ENCODE results near the gene SYMPK. TPM values are rescaled to one million over a fixed set of nuclear protein-coding genes. Genes with fewer than 3 reads are reported as not detected.

Gene SYMPK
- total RNA-seq, 5 donors from 2014 or later (not counting 1 experiment from before 2014, with no cell fraction given), result 89.7 to 102 (median 94.7) TPM

- no peaks in the 10 kb centered on the region for H3K9me3 ChIP-seq
- ChIA-PET CTCF (no interaction called here), POLR2A (no interaction called here)
- Mint-ChIP-seq H3K4me3 (no peak overlapping the region), H3K36me3 (peaks cover 15% of the 10 kb centered on the region), H3K27me3 (peaks cover 13 to 28% of the 10 kb centered on the region in 2 donors), H3K27ac (no peak overlapping the region), H3K4me1 (peaks cover 21 to 24% (median 23%) of the 10 kb centered on the region in 3 donors), H3K9me3 (no peaks in the 10 kb centered on the region)
- DNase-seq, result no peak
- H3K36me3 ChIP-seq (ENCODE audit: control insufficient read depth in 2 of 2, extremely low read depth in 1 of 2, insufficient read depth in 1 of 2, low read length in 1 of 2), result peaks cover 6 to 9% of the 10 kb centered on the region in 2 donors
- 98% methylated on average over 33 of the region's 34 CpGs for WGBS (ENCODE audit: insufficient coverage)
- H3K27me3 ChIP-seq (replicated peaks in 1 of 2; ENCODE audit: control insufficient read depth in 2 of 2, extremely low read depth in 1 of 2, insufficient read depth in 2 of 2, low read length in 1 of 2), result peaks cover 0 to 60% of the 10 kb centered on the region in 2 experiments
- no peak overlapping the region for H3K4me3 ChIP-seq (ENCODE audit: control insufficient read depth in 1 of 2, extremely low read depth in 1 of 2, low read length in 1 of 2)
- H3K27ac ChIP-seq (ENCODE audit: low read length), result no peak overlapping the region
- H3K4me1 ChIP-seq (ENCODE audit: control insufficient read depth in 1 of 2, extremely low read depth in 1 of 2, insufficient read depth in 2 of 2, low read length in 2 of 2), result peaks cover 0 to 21% of the 10 kb centered on the region in 2 experiments
- no peak for ATAC-seq (replicated peaks in 1 of 4)
Observed at GRCh38 chr19:45777395-45777961, 85.5 kb downstream of the SYMPK start.

- H3K36me3 Mint-ChIP-seq, result peaks cover 15% of the 10 kb centered on the region
- CTCF ChIA-PET, result no interaction called here
- DNase-seq, result no peak
- no peak for ATAC-seq (replicated peaks in 1 of 4)
- H3K4me3 Mint-ChIP-seq, result no peak overlapping the region
- H3K9me3 Mint-ChIP-seq, result no peaks in the 10 kb centered on the region
- H3K27ac Mint-ChIP-seq, result no peak overlapping the region
- H3K27me3 Mint-ChIP-seq, result peaks cover 8 to 17% of the 10 kb centered on the region in 2 donors
- H3K27ac ChIP-seq (ENCODE audit: low read length), result no peak overlapping the region
- H3K4me1 Mint-ChIP-seq, result peaks cover 18 to 29% (median 20%) of the 10 kb centered on the region in 3 donors
- 91% methylated on average over 8 of the region's 9 CpGs for WGBS (ENCODE audit: insufficient coverage)
- peaks cover 0 to 43% of the 10 kb centered on the region in 2 experiments for H3K27me3 ChIP-seq (replicated peaks in 1 of 2; ENCODE audit: control insufficient read depth in 2 of 2, extremely low read depth in 1 of 2, insufficient read depth in 2 of 2, low read length in 1 of 2)
- H3K36me3 ChIP-seq (ENCODE audit: control insufficient read depth in 2 of 2, extremely low read depth in 1 of 2, insufficient read depth in 1 of 2, low read length in 1 of 2), result peaks cover 6 to 9% of the 10 kb centered on the region in 2 donors
- H3K4me3 ChIP-seq (ENCODE audit: control insufficient read depth in 1 of 2, extremely low read depth in 1 of 2, low read length in 1 of 2), result no peak overlapping the region
- H3K4me1 ChIP-seq (ENCODE audit: control insufficient read depth in 1 of 2, extremely low read depth in 1 of 2, insufficient read depth in 2 of 2, low read length in 2 of 2), result peaks cover 2 to 30% of the 10 kb centered on the region in 2 experiments
- H3K9me3 ChIP-seq, result no peaks in the 10 kb centered on the region
- POLR2A ChIA-PET, result no interaction called here
Observed at GRCh38 chr19:45774765-45775164, 88.2 kb downstream of the SYMPK start.

- H3K9me3 Mint-ChIP-seq, result no peaks in the 10 kb centered on the region
- H3K27me3 ChIP-seq (replicated peaks in 1 of 2; ENCODE audit: control insufficient read depth in 2 of 2, extremely low read depth in 1 of 2, insufficient read depth in 2 of 2, low read length in 1 of 2), result peaks cover 0 to 32% of the 10 kb centered on the region in 2 experiments
- no peak overlapping the region for H3K27ac Mint-ChIP-seq
- CTCF ChIA-PET, result interaction anchor here (0.6 to 1.0 kb wide), 3 partner anchors 25 to 92 kb away, joined by 3 to 9 read pairs (median 4); no protein-coding TSS in a partner anchor
- no CpG with 5 or more reads among the region's 2 CpGs for WGBS (ENCODE audit: insufficient coverage)
- H3K4me1 ChIP-seq (ENCODE audit: control insufficient read depth in 1 of 2, extremely low read depth in 1 of 2, insufficient read depth in 2 of 2, low read length in 2 of 2), result peaks cover 2 to 26% of the 10 kb centered on the region in 2 experiments
- H3K27ac ChIP-seq (ENCODE audit: low read length), result no peak overlapping the region
- H3K36me3 ChIP-seq (ENCODE audit: control insufficient read depth in 2 of 2, extremely low read depth in 1 of 2, insufficient read depth in 1 of 2, low read length in 1 of 2), result peaks cover 6 to 9% of the 10 kb centered on the region in 2 donors
- POLR2A ChIA-PET, result interaction anchor here in 1 of 2 donors (0.6 kb wide), 2 partner anchors 12 to 42 kb away, joined by 4 to 6 read pairs; no protein-coding TSS in a partner anchor
- H3K27me3 Mint-ChIP-seq, result peaks cover 0 to 7% of the 10 kb centered on the region in 2 donors
- H3K4me3 ChIP-seq (ENCODE audit: control insufficient read depth in 1 of 2, extremely low read depth in 1 of 2, low read length in 1 of 2), result no peak overlapping the region
- H3K4me3 Mint-ChIP-seq, result no peak overlapping the region
- ATAC-seq (replicated peaks in 1 of 4) (no peak), DNase-seq (no peak)
- no peaks in the 10 kb centered on the region for H3K9me3 ChIP-seq
- H3K36me3 Mint-ChIP-seq, result peaks cover 11% of the 10 kb centered on the region
- peaks cover 10 to 21% (median 11%) of the 10 kb centered on the region in 3 donors for H3K4me1 Mint-ChIP-seq
Observed at GRCh38 chr19:45773384-45773783, 89.6 kb downstream of the SYMPK start.

GRCh38 chr19:45772912-45773311, 90.0 kb downstream of the SYMPK start:
- H3K27me3 Mint-ChIP-seq, result peaks cover 0 to 5% of the 10 kb centered on the region in 2 donors

GRCh38 chr19:45772130-45772840, 90.7 kb downstream of the SYMPK start:
- Mint-ChIP-seq H3K4me3 (no peak overlapping the region), H3K27ac (peak overlapping the region in 1 of 2 donors; percentile 2), H3K4me1 (peaks cover 9 to 21% (median 10%) of the 10 kb centered on the region in 3 donors), H3K9me3 (no peaks in the 10 kb centered on the region), H3K27me3 (peaks cover 0 to 8% of the 10 kb centered on the region in 2 donors), H3K36me3 (peaks cover 7% of the 10 kb centered on the region)
- H3K36me3 ChIP-seq (ENCODE audit: control insufficient read depth in 2 of 2, extremely low read depth in 1 of 2, insufficient read depth in 1 of 2, low read length in 1 of 2), result peaks cover 5 to 7% of the 10 kb centered on the region in 2 donors
- peaks cover 0 to 30% of the 10 kb centered on the region in 2 experiments for H3K27me3 ChIP-seq (replicated peaks in 1 of 2; ENCODE audit: control insufficient read depth in 2 of 2, extremely low read depth in 1 of 2, insufficient read depth in 2 of 2, low read length in 1 of 2)
- H3K4me1 ChIP-seq (ENCODE audit: control insufficient read depth in 1 of 2, extremely low read depth in 1 of 2, insufficient read depth in 2 of 2, low read length in 2 of 2), result peaks cover 2 to 34% of the 10 kb centered on the region in 2 experiments
- ChIA-PET CTCF (interaction anchor here in 1 of 2 donors (0.5 to 1.0 kb wide), 2 partner anchors 45 to 286 kb away, joined by 3 to 7 read pairs; no protein-coding TSS in a partner anchor), POLR2A (interaction anchor here in 1 of 2 donors (0.6 kb wide), 2 partner anchors 11 to 284 kb away, joined by 4 to 6 read pairs; no protein-coding TSS in a partner anchor)
- ATAC-seq (replicated peaks in 1 of 4) (no peak), DNase-seq (no peak)
- H3K27ac ChIP-seq (ENCODE audit: low read length), result no peak overlapping the region
- H3K4me3 ChIP-seq (ENCODE audit: control insufficient read depth in 1 of 2, extremely low read depth in 1 of 2, low read length in 1 of 2), result no peak overlapping the region
- no peaks in the 10 kb centered on the region for H3K9me3 ChIP-seq
- 75% methylated on average over 10 of the region's 14 CpGs for WGBS (ENCODE audit: insufficient coverage)

More at GRCh38 chr19:45772912-45773311, 90.0 kb downstream of the SYMPK start:
- no peaks in the 10 kb centered on the region for H3K9me3 ChIP-seq
- H3K36me3 ChIP-seq (ENCODE audit: control insufficient read depth in 2 of 2, extremely low read depth in 1 of 2, insufficient read depth in 1 of 2, low read length in 1 of 2), result peaks cover 6 to 9% of the 10 kb centered on the region in 2 donors
- POLR2A ChIA-PET, result interaction anchor here in 1 of 2 donors (0.6 kb wide), 2 partner anchors 12 to 285 kb away, joined by 4 to 6 read pairs; no protein-coding TSS in a partner anchor
- Mint-ChIP-seq H3K27ac (no peak overlapping the region), H3K36me3 (peaks cover 10% of the 10 kb centered on the region), H3K4me1 (peaks cover 9 to 21% (median 10%) of the 10 kb centered on the region in 3 donors), H3K4me3 (no peak overlapping the region), H3K9me3 (no peaks in the 10 kb centered on the region)
- H3K27me3 ChIP-seq (replicated peaks in 1 of 2; ENCODE audit: control insufficient read depth in 2 of 2, extremely low read depth in 1 of 2, insufficient read depth in 2 of 2, low read length in 1 of 2), result peaks cover 0 to 30% of the 10 kb centered on the region in 2 experiments
- DNase-seq (no peak), ATAC-seq (replicated peaks in 1 of 4) (no peak)
- peaks cover 2 to 28% of the 10 kb centered on the region in 2 experiments for H3K4me1 ChIP-seq (ENCODE audit: control insufficient read depth in 1 of 2, extremely low read depth in 1 of 2, insufficient read depth in 2 of 2, low read length in 2 of 2)
- 94% methylated on average over 2 of the region's 3 CpGs for WGBS (ENCODE audit: insufficient coverage)
- no peak overlapping the region for H3K27ac ChIP-seq (ENCODE audit: low read length)
- CTCF ChIA-PET, result interaction anchor here (0.5 to 1.0 kb wide), 4 partner anchors 26 to 286 kb away, joined by 3 to 7 read pairs (median 4); no protein-coding TSS in a partner anchor
- no peak overlapping the region for H3K4me3 ChIP-seq (ENCODE audit: control insufficient read depth in 1 of 2, extremely low read depth in 1 of 2, low read length in 1 of 2)

- WGBS (ENCODE audit: insufficient coverage), result 93% methylated on average over 36 of the region's 46 CpGs
- POLR2A ChIA-PET, result no interaction called here
- no peak for ATAC-seq (replicated peaks in 1 of 4)
- H3K9me3 ChIP-seq, result no peaks in the 10 kb centered on the region
- no peak overlapping the region for H3K4me3 ChIP-seq (ENCODE audit: control insufficient read depth in 1 of 2, extremely low read depth in 1 of 2, low read length in 1 of 2)
- Mint-ChIP-seq H3K4me1 (peaks cover 9 to 20% (median 11%) of the 10 kb centered on the region in 3 donors), H3K27ac (peak overlapping the region in 1 of 2 donors; percentile 3), H3K9me3 (no peaks in the 10 kb centered on the region), H3K27me3 (peaks cover 0 to 9% of the 10 kb centered on the region in 2 donors), H3K4me3 (peak overlapping the region; percentile 35 to 90 (median 41)), H3K36me3 (no peaks in the 10 kb centered on the region)
- H3K4me1 ChIP-seq (ENCODE audit: control insufficient read depth in 1 of 2, extremely low read depth in 1 of 2, insufficient read depth in 2 of 2, low read length in 2 of 2), result peaks cover 2 to 35% of the 10 kb centered on the region in 2 experiments
- no peak overlapping the region for H3K27ac ChIP-seq (ENCODE audit: low read length)
- peaks cover 0 to 30% of the 10 kb centered on the region in 2 experiments for H3K27me3 ChIP-seq (replicated peaks in 1 of 2; ENCODE audit: control insufficient read depth in 2 of 2, extremely low read depth in 1 of 2, insufficient read depth in 2 of 2, low read length in 1 of 2)
- no peak for DNase-seq
- H3K36me3 ChIP-seq (ENCODE audit: control insufficient read depth in 2 of 2, extremely low read depth in 1 of 2, insufficient read depth in 1 of 2, low read length in 1 of 2), result no peaks in the 10 kb centered on the region
- CTCF ChIA-PET, result interaction anchor here (0.6 to 3.1 kb wide), 2 partner anchors 11 to 28 kb away, joined by 4 to 61 read pairs; partner anchors contain the start of gene DMPK (in 1 of the 2)
Observed at GRCh38 chr19:45771311-45771933, 91.5 kb downstream of the SYMPK start.

Data from T-cell (primary cell).